OCI-LY1 (cell line): ENCODE data around the gene TRIM2.

Experiments used
- H2AFZ ChIP-seq: fragments of 200-600 bp; sonication (generic), shearing (Covaris generic); 2 replicates; pipeline ENCODE4 v1.6.0; 2014; ENCODE audit warnings: antibody characterized with exemption, mild to moderate bottlenecking, low read length
- H3F3A ChIP-seq: fragments of 200-600 bp; sonication (generic), shearing (Covaris generic); 2 replicates; pipeline ENCODE4 v1.6.0; 2014; ENCODE audit warnings: mild to moderate bottlenecking, antibody characterized with exemption, low read length, moderate library complexity; ENCODE audit not compliant: insufficient read depth
- H3K27ac ChIP-seq: fragments of 200-600 bp; sonication (generic); 2 replicates; pipeline ENCODE4 v1.5.1; 2014; ENCODE audit warnings: low read length, mixed run types, mild to moderate bottlenecking, low read depth; ENCODE audit not compliant: poor library complexity, severe bottlenecking
- H3K27me3 ChIP-seq: fragments of 200-600 bp; sonication (generic); 2 replicates; pipeline ENCODE4 v1.6.0; 2014; ENCODE audit warnings: antibody characterized with exemption, mild to moderate bottlenecking, low read length, moderate library complexity; ENCODE audit not compliant: insufficient read depth
- H3K36me3 ChIP-seq: fragments of 200-600 bp; sonication (generic); 2 replicates; pipeline ENCODE4 v1.6.1; 2014; ENCODE audit warnings: mild to moderate bottlenecking, antibody characterized with exemption, low read length, moderate library complexity, mixed read lengths; ENCODE audit not compliant: insufficient read depth
- H3K4me1 ChIP-seq: fragments of 200-600 bp; sonication (generic); 2 replicates; pipeline ENCODE4 v1.5.1; 2014; ENCODE audit warnings: mild to moderate bottlenecking, low read length, moderate library complexity; ENCODE audit not compliant: insufficient read depth, severe bottlenecking
- H3K4me2 ChIP-seq: fragments of 200-600 bp; sonication (generic), shearing (Covaris generic); 2 replicates; pipeline ENCODE4 v1.6.1; 2014; ENCODE audit warnings: low read length
- H3K4me3 ChIP-seq: fragments of 200-600 bp; sonication (generic); 2 replicates; pipeline ENCODE4 v1.5.1; 2014; ENCODE audit warnings: low read length, low read depth, mild to moderate bottlenecking, mixed read lengths; ENCODE audit not compliant: poor library complexity, severe bottlenecking
- H3K79me2 ChIP-seq: fragments of 200-600 bp; shearing (Covaris generic); 2 replicates; pipeline ENCODE4 v1.6.1; 2016; ENCODE audit warnings: mixed run types, low read length, mixed read lengths; ENCODE audit not compliant: insufficient read depth
- H3K9ac ChIP-seq: fragments of 200-600 bp; sonication (generic), shearing (Covaris generic); 2 replicates; pipeline ENCODE4 v1.6.1; 2014; ENCODE audit warnings: mild to moderate bottlenecking, low read length, mixed read lengths
- H3K9me2 ChIP-seq: fragments of 200-600 bp; sonication (generic), shearing (Covaris generic); 2 replicates; pipeline ENCODE4 v1.6.1; 2014; ENCODE audit warnings: low read depth, mild to moderate bottlenecking, low read length, mixed read lengths
- H3K9me3 ChIP-seq: fragments of 200-600 bp; shearing (Covaris generic); 2 replicates; pipeline ENCODE4 v1.6.1; 2014; ENCODE audit warnings: low read length, mixed read lengths
- H4K20me1 ChIP-seq: fragments of 200-600 bp; sonication (generic), shearing (Covaris generic); 2 replicates; pipeline ENCODE4 v1.6.0; 2016; ENCODE audit warnings: mild to moderate bottlenecking, low read length; ENCODE audit not compliant: insufficient read depth
- EZH2 ChIP-seq: fragments of 200-600 bp; sonication (generic), shearing (Covaris generic); IDR thresholded peaks from 2 replicates; pipeline ENCODE4 v1.8.0; 2017; ENCODE audit warnings: borderline replicate concordance, mixed run types, mild to moderate bottlenecking, antibody characterized with exemption, low read length, moderate library complexity, mixed read lengths
- TF ChIP-seq, protein P1 (sequence below): fragments of 200-600 bp; sonication (generic), shearing (Covaris generic); IDR thresholded peaks from 2 replicates; pipeline ENCODE4 v1.5.1; 2017; ENCODE audit warnings: mild to moderate bottlenecking, antibody characterized with exemption, low read length, moderate library complexity, mixed read lengths

TRIM2 gene

DNA sequence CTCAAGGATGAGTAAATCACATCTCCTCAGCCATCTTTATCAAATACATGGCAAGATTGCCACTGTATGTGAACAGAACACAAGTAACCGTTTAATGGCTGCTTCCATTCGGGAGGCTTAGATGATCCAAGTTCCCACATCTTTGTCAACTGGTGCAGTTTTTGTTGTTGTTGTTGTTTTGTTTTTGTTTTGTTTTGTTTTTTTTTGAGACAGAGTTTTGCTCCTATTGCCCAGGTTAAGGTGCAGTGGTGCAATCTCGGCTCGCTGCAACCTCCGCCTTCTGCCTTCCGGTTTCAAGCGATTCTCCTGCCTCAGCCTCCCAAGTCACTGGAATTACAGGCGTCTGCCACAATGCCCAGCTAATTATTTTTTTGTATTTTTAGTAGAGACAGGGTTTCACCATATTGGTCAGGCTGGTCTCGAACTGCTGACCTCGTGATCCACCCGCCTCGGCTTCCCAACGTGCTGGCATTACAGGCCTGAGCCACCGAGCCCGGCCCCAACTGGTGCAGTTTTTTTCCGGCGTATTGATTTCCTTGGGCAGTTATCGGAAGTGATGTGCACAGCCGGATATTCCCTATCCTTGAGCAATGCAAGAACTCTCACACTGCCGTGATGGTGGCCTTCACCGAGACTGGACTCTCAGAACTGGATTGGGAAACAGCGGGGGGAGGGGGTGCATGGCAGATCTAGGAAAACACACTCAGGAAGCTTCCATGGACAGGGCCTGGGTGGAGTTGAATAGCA, 29.2 kb upstream of the TRIM2 start:
- Histone ChIP-seq H3K79me2 (no peaks in the 10 kb centered on the region), H3K4me1 (no peaks in the 10 kb centered on the region), H4K20me1 (no peaks in the 10 kb centered on the region), H3K4me2 (no peak overlapping the region), H3F3A (no peaks in the 10 kb centered on the region), H3K9me2 (no peaks in the 10 kb centered on the region), H3K27ac (no peak overlapping the region), H2AFZ (no peak overlapping the region), H3K27me3 (no peaks in the 10 kb centered on the region), H3K9ac (no peak overlapping the region), H3K36me3 (no peaks in the 10 kb centered on the region), H3K9me3 (no peaks in the 10 kb centered on the region), H3K4me3 (no peak overlapping the region)
- TF ChIP-seq, protein P1, sequence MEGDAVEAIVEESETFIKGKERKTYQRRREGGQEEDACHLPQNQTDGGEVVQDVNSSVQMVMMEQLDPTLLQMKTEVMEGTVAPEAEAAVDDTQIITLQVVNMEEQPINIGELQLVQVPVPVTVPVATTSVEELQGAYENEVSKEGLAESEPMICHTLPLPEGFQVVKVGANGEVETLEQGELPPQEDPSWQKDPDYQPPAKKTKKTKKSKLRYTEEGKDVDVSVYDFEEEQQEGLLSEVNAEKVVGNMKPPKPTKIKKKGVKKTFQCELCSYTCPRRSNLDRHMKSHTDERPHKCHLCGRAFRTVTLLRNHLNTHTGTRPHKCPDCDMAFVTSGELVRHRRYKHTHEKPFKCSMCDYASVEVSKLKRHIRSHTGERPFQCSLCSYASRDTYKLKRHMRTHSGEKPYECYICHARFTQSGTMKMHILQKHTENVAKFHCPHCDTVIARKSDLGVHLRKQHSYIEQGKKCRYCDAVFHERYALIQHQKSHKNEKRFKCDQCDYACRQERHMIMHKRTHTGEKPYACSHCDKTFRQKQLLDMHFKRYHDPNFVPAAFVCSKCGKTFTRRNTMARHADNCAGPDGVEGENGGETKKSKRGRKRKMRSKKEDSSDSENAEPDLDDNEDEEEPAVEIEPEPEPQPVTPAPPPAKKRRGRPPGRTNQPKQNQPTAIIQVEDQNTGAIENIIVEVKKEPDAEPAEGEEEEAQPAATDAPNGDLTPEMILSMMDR, result no peak
- no peak for TF ChIP-seq EZH2

DNA sequence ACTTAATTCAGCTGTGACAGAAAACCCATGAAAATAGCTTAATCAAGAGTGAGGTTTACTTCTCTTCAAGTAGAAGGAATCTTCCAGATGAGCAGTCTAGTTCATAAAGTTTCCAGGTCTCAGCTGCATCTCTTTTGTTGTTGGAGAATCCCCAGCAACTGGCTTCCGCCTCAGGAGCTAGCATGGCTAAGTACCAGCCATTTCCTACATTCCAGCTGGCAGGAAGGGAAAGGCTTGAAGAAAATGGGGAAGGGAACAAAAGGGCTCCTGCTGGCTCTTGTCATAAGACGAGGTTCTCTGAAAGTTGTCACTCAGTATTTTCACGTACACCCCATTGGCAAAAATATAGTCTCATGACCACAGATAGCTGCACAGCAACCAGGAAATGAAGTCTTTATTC, 27.3 kb upstream of the TRIM2 start:
- H3K27me3 ChIP-seq, result no peaks in the 10 kb centered on the region
- H4K20me1 ChIP-seq, result no peaks in the 10 kb centered on the region
- no peak overlapping the region for H2AFZ ChIP-seq
- H3K4me1 ChIP-seq, result no peaks in the 10 kb centered on the region
- H3K36me3 ChIP-seq, result no peaks in the 10 kb centered on the region
- H3F3A ChIP-seq, result no peaks in the 10 kb centered on the region
- no peak overlapping the region for H3K4me3 ChIP-seq
- no peak overlapping the region for H3K4me2 ChIP-seq
- H3K9ac ChIP-seq, result no peak overlapping the region
- H3K9me3 ChIP-seq, result no peaks in the 10 kb centered on the region
- no peak overlapping the region for H3K27ac ChIP-seq
- TF ChIP-seq, protein P1, result no peak
- TF ChIP-seq EZH2, result no peak
- H3K79me2 ChIP-seq, result no peaks in the 10 kb centered on the region
- H3K9me2 ChIP-seq, result no peaks in the 10 kb centered on the region

DNA sequence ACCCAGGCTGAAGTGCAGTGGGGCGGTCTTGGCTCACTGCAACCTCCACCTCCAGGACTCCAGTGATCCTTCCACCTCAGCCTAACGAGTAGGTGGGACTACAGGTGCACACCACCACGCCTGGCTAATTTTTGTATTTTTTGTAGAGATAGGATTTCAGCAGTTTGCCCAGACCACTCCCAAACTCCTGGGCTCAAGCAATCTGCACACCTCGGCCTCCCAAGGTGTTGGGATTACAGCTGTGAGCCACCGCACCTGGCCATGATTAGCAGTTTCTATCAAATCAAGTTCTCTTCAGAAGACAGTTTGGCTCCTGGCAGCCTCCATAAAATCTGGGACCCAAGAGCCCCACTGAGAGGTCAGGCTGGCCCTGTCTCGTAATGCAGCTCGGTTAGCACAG, 26.4 kb upstream of the TRIM2 start:
- Histone ChIP-seq H3K9ac (no peak overlapping the region), H3K79me2 (no peaks in the 10 kb centered on the region), H3K36me3 (no peaks in the 10 kb centered on the region), H3K9me2 (no peaks in the 10 kb centered on the region), H3K4me3 (no peak overlapping the region), H3K27me3 (no peaks in the 10 kb centered on the region), H2AFZ (no peak overlapping the region), H3K27ac (no peak overlapping the region), H3K4me2 (no peak overlapping the region), H3K4me1 (no peaks in the 10 kb centered on the region), H4K20me1 (no peaks in the 10 kb centered on the region), H3F3A (no peaks in the 10 kb centered on the region), H3K9me3 (no peaks in the 10 kb centered on the region)
- TF ChIP-seq EZH2, result no peak
- TF ChIP-seq, protein P1, result no peak
